SJSA1 (cell line): ENCODE measurements around the gene CARD11. TPM values are rescaled to one million over a fixed set of nuclear protein-coding genes. Genes with fewer than 3 reads are reported as not detected.

Source experiments
- DNase-seq, 2 experiments: peaks; one replicate each; pipeline ENCODE4 v3.0.0-alpha.2; 2015 to 2020; ENCODE audit warnings: low spot score in 2 of 2, low read depth in 1 of 2
- H3K27ac ChIP-seq: fragments of 250-450 bp; sonication (Bioruptor Pico); 2 replicates; pipeline ENCODE4 v1.5.1; 2020; ENCODE audit warnings: mild to moderate bottlenecking, moderate library complexity
- H3K27me3 ChIP-seq: fragments of 250-450 bp; sonication (Bioruptor Pico); replicated peaks from 2 replicates; pipeline ENCODE4 v1.5.1; 2020; ENCODE audit warnings: mild to moderate bottlenecking, moderate library complexity
- H3K36me3 ChIP-seq: fragments of 250-450 bp; sonication (Bioruptor Pico); 2 replicates; pipeline ENCODE4 v1.5.1; 2020; ENCODE audit warnings: mild to moderate bottlenecking
- H3K4me1 ChIP-seq: fragments of 250-450 bp; sonication (Bioruptor Pico); replicated peaks from 2 replicates; pipeline ENCODE4 v1.6.1; 2021; ENCODE audit warnings: mild to moderate bottlenecking
- H3K4me3 ChIP-seq: fragments of 250-450 bp; sonication (Bioruptor Pico); 2 replicates; pipeline ENCODE4 v1.5.1; 2020; ENCODE audit warnings: mild to moderate bottlenecking
- H3K9me3 ChIP-seq: fragments of 250-450 bp; sonication (Bioruptor Pico); replicated peaks from 2 replicates; pipeline ENCODE4 v1.5.1; 2020; ENCODE audit warnings: mild to moderate bottlenecking
- total RNA-seq: library from RNA; depleted of rRNA; stranded (reverse); fragments of >200 nt; shearing (Covaris generic); gene quantifications from 2 replicates; pipeline ENCODE4 v1.2.3, GENCODE V29; 2014; rRNA removed

CARD11 gene
- 0.22 and 0.50 TPM in 2 replicates for total RNA-seq

GRCh38 chr7:3043544-3044371, at the start of gene CARD11:
Gene CARD11, minus strand, starts transcription at chr7:3043867. Its CDS starts 85,361 bp downstream, at chr7:2958506.
- DNase-seq, result no peak
- Histone ChIP-seq H3K36me3 (no peaks in the 10 kb centered on the region), H3K27ac (no peak within 1 kb of the TSS), H3K4me1 (no peaks in the 10 kb centered on the region), H3K27me3 (no peaks in the 10 kb centered on the region), H3K4me3 (peak within 1 kb of the TSS; percentile 33), H3K9me3 (no peaks in the 10 kb centered on the region)

GRCh38 chr7:3092468-3092867, 48.8 kb upstream of the CARD11 start:
- H3K27ac ChIP-seq, result no peak overlapping the region
- H3K4me1 ChIP-seq, result no peaks in the 10 kb centered on the region; the same call in 1 of the 2 replicates
- H3K36me3 ChIP-seq, result no peaks in the 10 kb centered on the region
- no peaks in the 10 kb centered on the region for H3K9me3 ChIP-seq
- no peak for DNase-seq
- no peaks in the 10 kb centered on the region for H3K27me3 ChIP-seq
- H3K4me3 ChIP-seq, result no peak overlapping the region

GRCh38 chr7:3091631-3092030, 48.0 kb upstream of the CARD11 start:
- Histone ChIP-seq H3K36me3 (no peaks in the 10 kb centered on the region), H3K27ac (no peak overlapping the region), H3K9me3 (no peaks in the 10 kb centered on the region), H3K27me3 (no peaks in the 10 kb centered on the region), H3K4me3 (no peak overlapping the region), H3K4me1 (no peaks in the 10 kb centered on the region; the same call in 1 of the 2 replicates)
- no peak for DNase-seq

- Histone ChIP-seq H3K27me3 (no peaks in the 10 kb centered on the region), H3K4me3 (no peak overlapping the region), H3K9me3 (no peaks in the 10 kb centered on the region), H3K4me1 (no peaks in the 10 kb centered on the region; the same call in 1 of the 2 replicates), H3K36me3 (no peaks in the 10 kb centered on the region), H3K27ac (no peak overlapping the region)
- DNase-seq, result peak in 1 of 2 experiments; percentile 13
Measured at GRCh38 chr7:3089493-3089892, 45.8 kb upstream of the CARD11 start.

GRCh38 chr7:3087243-3087755, 43.6 kb upstream of the CARD11 start:
- DNase-seq, result no peak
- no peak overlapping the region for H3K4me3 ChIP-seq
- H3K9me3 ChIP-seq, result no peaks in the 10 kb centered on the region
- no peak overlapping the region for H3K27ac ChIP-seq
- no peaks in the 10 kb centered on the region for H3K27me3 ChIP-seq
- H3K4me1 ChIP-seq, result no peaks in the 10 kb centered on the region; the same call in 1 of the 2 replicates
- H3K36me3 ChIP-seq, result no peaks in the 10 kb centered on the region

- no peak for DNase-seq
- no peaks in the 10 kb centered on the region; the same call in 1 of the 2 replicates for H3K4me1 ChIP-seq
- no peak overlapping the region for H3K27ac ChIP-seq
- no peak overlapping the region for H3K4me3 ChIP-seq
- H3K27me3 ChIP-seq, result no peaks in the 10 kb centered on the region
- no peaks in the 10 kb centered on the region for H3K36me3 ChIP-seq
- no peaks in the 10 kb centered on the region for H3K9me3 ChIP-seq
Measured at GRCh38 chr7:3083350-3083749, 39.7 kb upstream of the CARD11 start.

GRCh38 chr7:3082831-3083230, 39.2 kb upstream of the CARD11 start:
- no peaks in the 10 kb centered on the region for H3K9me3 ChIP-seq

GRCh38 chr7:3082386-3082785, 38.7 kb upstream of the CARD11 start:
- H3K27me3 ChIP-seq, result no peaks in the 10 kb centered on the region
- H3K4me3 ChIP-seq, result no peak overlapping the region
- H3K9me3 ChIP-seq, result no peaks in the 10 kb centered on the region
- H3K27ac ChIP-seq, result no peak overlapping the region
- H3K36me3 ChIP-seq, result no peaks in the 10 kb centered on the region
- no peaks in the 10 kb centered on the region; the same call in 1 of the 2 replicates for H3K4me1 ChIP-seq
- no peak for DNase-seq

More at GRCh38 chr7:3082831-3083230, 39.2 kb upstream of the CARD11 start:
- Histone ChIP-seq H3K27me3 (no peaks in the 10 kb centered on the region), H3K27ac (no peak overlapping the region), H3K4me3 (no peak overlapping the region), H3K4me1 (no peaks in the 10 kb centered on the region; the same call in 1 of the 2 replicates), H3K36me3 (no peaks in the 10 kb centered on the region)
- no peak for DNase-seq

- Histone ChIP-seq H3K4me1 (no peaks in the 10 kb centered on the region), H3K9me3 (no peaks in the 10 kb centered on the region), H3K36me3 (no peaks in the 10 kb centered on the region), H3K27ac (no peak overlapping the region), H3K27me3 (no peaks in the 10 kb centered on the region), H3K4me3 (no peak overlapping the region)
- DNase-seq, result no peak
Measured at GRCh38 chr7:3080106-3080505, 36.4 kb upstream of the CARD11 start.

- DNase-seq, result no peak
- Histone ChIP-seq H3K27me3 (peaks cover 5% of the 10 kb centered on the region; the same call in 1 of the 2 replicates), H3K36me3 (no peaks in the 10 kb centered on the region), H3K9me3 (no peaks in the 10 kb centered on the region), H3K4me3 (no peak overlapping the region), H3K4me1 (no peaks in the 10 kb centered on the region), H3K27ac (no peak overlapping the region)
Measured at GRCh38 chr7:3078514-3078913, 34.8 kb upstream of the CARD11 start.

GRCh38 chr7:3076700-3077099, 33.0 kb upstream of the CARD11 start:
- Histone ChIP-seq H3K27me3 (peaks cover 5% of the 10 kb centered on the region; the same call in 1 of the 2 replicates), H3K27ac (no peak overlapping the region), H3K36me3 (no peaks in the 10 kb centered on the region), H3K4me1 (no peaks in the 10 kb centered on the region), H3K9me3 (no peaks in the 10 kb centered on the region), H3K4me3 (no peak overlapping the region)
- DNase-seq, result no peak

- Histone ChIP-seq H3K27ac (no peak overlapping the region), H3K4me1 (no peaks in the 10 kb centered on the region), H3K36me3 (no peaks in the 10 kb centered on the region), H3K4me3 (no peak overlapping the region), H3K27me3 (peaks cover 5% of the 10 kb centered on the region; the same call in 1 of the 2 replicates), H3K9me3 (no peaks in the 10 kb centered on the region)
- DNase-seq, result no peak
Measured at GRCh38 chr7:3076163-3076562, 32.5 kb upstream of the CARD11 start.

GRCh38 chr7:3075441-3075840, 31.8 kb upstream of the CARD11 start:
- no peak for DNase-seq
- Histone ChIP-seq H3K4me3 (no peak overlapping the region), H3K36me3 (no peaks in the 10 kb centered on the region), H3K9me3 (no peaks in the 10 kb centered on the region; the same call in 1 of the 2 replicates), H3K27me3 (peaks cover 5% of the 10 kb centered on the region; the same call in 1 of the 2 replicates), H3K27ac (no peak overlapping the region), H3K4me1 (no peaks in the 10 kb centered on the region)

- H3K27me3 ChIP-seq, result peaks cover 5% of the 10 kb centered on the region
- H3K27ac ChIP-seq, result no peak overlapping the region
- H3K9me3 ChIP-seq, result no peaks in the 10 kb centered on the region; the same call in 1 of the 2 replicates
- no peaks in the 10 kb centered on the region for H3K4me1 ChIP-seq
- no peak overlapping the region for H3K4me3 ChIP-seq
- no peaks in the 10 kb centered on the region for H3K36me3 ChIP-seq
- no peak for DNase-seq
Measured at GRCh38 chr7:3074459-3074821, 30.8 kb upstream of the CARD11 start.
